HS-27A (cell line): Measurements from ENCODE around the gene PARP2.
A peak's percentile ranks its signal among the peaks of the same experiment; 100 is the strongest.
"Not testable (repeated sequence)": the region's sequence is repeated elsewhere in the genome, so short reads cannot be mapped to it uniquely, and the experiment has no call there.

ENCODE experiments used
- DNase-seq: peaks from one replicate; pipeline ENCODE4 v3.0.0-alpha.2; 2012; ENCODE audit warnings: low read depth, missing footprints

Gene PARP2

GRCh38 chr14:20343092-20343861, at the start of gene PARP2:
Gene PARP2 (plus strand): TSS chr14:20343635. CDS start chr14:20343642, 7 bp downstream.
- DNase-seq: peak; percentile 100

- DNase-seq: no peak
These were observed 48.8 kb upstream of the PARP2 start for GRCh38 chr14:20294636-20295035.

- DNase-seq: no peak
These were observed 48.4 kb upstream of the PARP2 start for GRCh38 chr14:20295067-20295466.

GRCh38 chr14:20302042-20302755, 41.2 kb upstream of the PARP2 start:
- DNase-seq: no peak

GRCh38 chr14:20305265-20306078, 38.0 kb upstream of the PARP2 start, which contains the start of gene TTC5:
Gene TTC5 (minus strand): TSS chr14:20305951. CDS start chr14:20305937, 14 bp downstream.
- peak; percentile 96 for DNase-seq

GRCh38 chr14:20306079-20306423, 37.4 kb upstream of the PARP2 start:
- no peak for DNase-seq

- DNase-seq: no peak
These were observed 29.4 kb upstream of the PARP2 start for GRCh38 chr14:20314026-20314425.

GRCh38 chr14:20317720-20318119, 25.7 kb upstream of the PARP2 start:
- no peak for DNase-seq

- peak; percentile 56 for DNase-seq
These were observed 16.2 kb upstream of the PARP2 start for GRCh38 chr14:20327005-20327869.

- DNase-seq: no peak
These were observed 14.7 kb upstream of the PARP2 start for GRCh38 chr14:20328705-20329104.

GRCh38 chr14:20329355-20329754, 14.1 kb upstream of the PARP2 start:
- no peak for DNase-seq

- no peak for DNase-seq
These were observed 12.3 kb upstream of the PARP2 start for GRCh38 chr14:20331053-20331613.

- DNase-seq: no peak
These were observed 11.0 kb upstream of the PARP2 start for GRCh38 chr14:20332431-20332787.

- DNase-seq: peak; percentile 92
These were observed 10.5 kb upstream of the PARP2 start, which contains the start of gene CCNB1IP1 for GRCh38 chr14:20332788-20333493. Gene CCNB1IP1 (minus strand): TSS chr14:20333279. CDS start chr14:20316523, 16,756 bp downstream.

- no peak for DNase-seq
These were observed 10.0 kb upstream of the PARP2 start for GRCh38 chr14:20333494-20333841.

- no peak for DNase-seq
These were observed 9.4 kb upstream of the PARP2 start for GRCh38 chr14:20334017-20334416.

- DNase-seq: not testable (repeated sequence)
These were observed 2.4 kb upstream of the PARP2 start for GRCh38 chr14:20341032-20341431.

GRCh38 chr14:20341646-20342045, 1.8 kb upstream of the PARP2 start:
- DNase-seq: no peak

- no peak for DNase-seq
These were observed 406 bp downstream of the PARP2 start for GRCh38 chr14:20343862-20344220.

GRCh38 chr14:20345366-20345765, 1.9 kb downstream of the PARP2 start:
- no peak for DNase-seq

GRCh38 chr14:20346713-20347112, 3.3 kb downstream of the PARP2 start:
- no peak for DNase-seq
